Astrocyte (in vitro differentiated cells and primary cell): Measurements from ENCODE around the gene FBXW5. TPM values are rescaled to one million over a fixed set of nuclear protein-coding genes. Genes with fewer than 3 reads are reported as not detected.

Source experiments
- DNase-seq: peaks from one replicate; pipeline ENCODE4 v3.0.0-alpha.2; 2010; ENCODE audit warnings: low read depth
- FAIRE-seq: peaks from 2 replicates; lab custom pipeline; 2011; peaks lifted over from hg19 to GRCh38; lab: Jason Lieb, UNC
- H2AFZ ChIP-seq: 2 replicates; pipeline ENCODE4 v1.6.0; 2012; ENCODE audit warnings: low read depth, low read length, inconsistent platforms
- H3K27ac ChIP-seq: 2 replicates; pipeline ENCODE4 v1.5.1; 2011; ENCODE audit warnings: low read depth, low read length, inconsistent platforms
- H3K27me3 ChIP-seq: 2 replicates; pipeline ENCODE4 v1.6.0; 2011; ENCODE audit warnings: low read length, inconsistent platforms; ENCODE audit not compliant: insufficient read depth
- H3K36me3 ChIP-seq: 2 replicates; pipeline ENCODE4 v1.5.1; 2011; ENCODE audit warnings: low read length, inconsistent platforms; ENCODE audit not compliant: insufficient read depth
- H3K4me1 ChIP-seq: 2 replicates; pipeline ENCODE4 v1.5.1; 2011; ENCODE audit warnings: low read length, inconsistent platforms; ENCODE audit not compliant: insufficient read depth
- H3K4me2 ChIP-seq: 2 replicates; pipeline ENCODE4 v1.6.0; 2012; ENCODE audit warnings: low read length, inconsistent platforms
- H3K4me3 ChIP-seq: 2 replicates; pipeline ENCODE4 v1.5.1; 2011; ENCODE audit warnings: low read depth, mild to moderate bottlenecking, low read length, inconsistent platforms; ENCODE audit not compliant: insufficient read depth
- H3K79me2 ChIP-seq: 2 replicates; pipeline ENCODE4 v1.6.0; 2012; ENCODE audit warnings: mild to moderate bottlenecking, low read length, inconsistent platforms; ENCODE audit not compliant: insufficient read depth
- H3K9ac ChIP-seq: 2 replicates; pipeline ENCODE4 v1.6.0; 2012; ENCODE audit warnings: mild to moderate bottlenecking, low read length, inconsistent platforms
- H3K9me3 ChIP-seq: 2 replicates; pipeline ENCODE4 v1.5.1; 2012; ENCODE audit warnings: low read depth, mild to moderate bottlenecking, low read length, inconsistent platforms; ENCODE audit not compliant: insufficient read depth
- H4K20me1 ChIP-seq: 2 replicates; pipeline ENCODE4 v1.6.0; 2012; ENCODE audit warnings: low read length, inconsistent platforms; ENCODE audit not compliant: insufficient read depth
- H3K27ac Mint-ChIP-seq: one replicate; pipeline ENCODE4 v1.8.0; 2021; ENCODE audit warnings: mild to moderate bottlenecking, mixed read lengths; ENCODE audit not compliant: unreplicated experiment
- H3K27me3 Mint-ChIP-seq: one replicate; pipeline ENCODE4 v1.8.0; 2021; ENCODE audit warnings: low read depth, mixed read lengths; ENCODE audit not compliant: unreplicated experiment
- H3K36me3 Mint-ChIP-seq: one replicate; pipeline ENCODE4 v1.8.0; 2021; ENCODE audit warnings: low read depth, mixed read lengths; ENCODE audit not compliant: unreplicated experiment
- H3K4me1 Mint-ChIP-seq: one replicate; pipeline ENCODE4 v1.8.0; 2021; ENCODE audit warnings: low read depth, mixed read lengths; ENCODE audit not compliant: unreplicated experiment
- H3K4me3 Mint-ChIP-seq: one replicate; pipeline ENCODE4 v1.8.0; 2021; ENCODE audit warnings: mild to moderate bottlenecking, moderate library complexity, mixed read lengths; ENCODE audit not compliant: unreplicated experiment
- H3K9me3 Mint-ChIP-seq: one replicate; pipeline ENCODE4 v1.8.0; 2021; ENCODE audit warnings: mild to moderate bottlenecking, mixed read lengths; ENCODE audit not compliant: unreplicated experiment
- EZH2 ChIP-seq: IDR thresholded peaks from 2 replicates; pipeline ENCODE4 v1.6.1; 2012; ENCODE audit warnings: mild to moderate bottlenecking, low read length, inconsistent platforms; ENCODE audit not compliant: insufficient read depth
- total RNA-seq: library from RNA; stranded (reverse); gene quantifications from 2 replicates; pipeline ENCODE4 v1.2.1, GENCODE V29; 2021
- TF ChIP-seq, protein P1 (sequence below): IDR thresholded peaks from 2 replicates; pipeline ENCODE4 v1.5.1; 2011; ENCODE audit warnings: low read depth, mild to moderate bottlenecking, inconsistent platforms, low read length, moderate library complexity; ENCODE audit not compliant: insufficient read depth

FBXW5 gene
- total RNA-seq, 1 donor from 2014 or later: 70.4 TPM

DNA sequence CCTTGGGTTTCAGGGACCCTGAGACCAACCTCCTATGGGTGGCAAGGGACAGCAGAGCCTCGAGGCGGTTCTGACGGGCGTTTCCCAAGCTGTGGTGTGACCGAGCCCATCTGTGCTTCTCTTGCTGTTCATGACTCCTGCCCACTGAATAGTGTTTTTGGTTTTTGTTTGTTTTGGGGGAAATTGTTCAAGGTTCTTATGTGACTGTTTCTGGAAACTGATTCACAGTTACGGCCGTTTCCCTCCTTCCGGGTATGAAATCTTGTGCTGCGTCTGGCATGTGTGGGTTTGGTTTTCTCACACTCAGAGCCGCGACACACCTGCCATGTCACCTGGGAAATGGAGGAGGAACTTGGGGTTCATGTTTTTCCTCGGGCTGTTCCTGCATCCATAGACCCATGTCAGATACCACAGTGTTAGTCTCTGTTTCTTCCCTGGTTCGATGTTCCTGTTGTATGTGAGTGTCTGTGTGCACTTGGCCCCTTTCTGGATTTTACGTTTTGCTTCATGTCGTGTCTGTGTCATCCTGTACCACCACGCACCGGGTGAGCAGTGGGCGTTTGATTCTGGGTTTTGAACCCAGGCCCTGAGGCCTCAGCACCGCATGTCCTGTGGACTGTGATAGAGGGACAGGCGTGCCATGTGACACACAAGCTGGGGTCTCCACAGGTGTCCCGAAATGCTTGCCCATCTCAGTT, 28.8 kb downstream of the FBXW5 start:
- Mint-ChIP-seq H3K27ac (no peak overlapping the region), H3K27me3 (no peaks in the 10 kb centered on the region), H3K4me3 (no peak overlapping the region), H3K36me3 (peaks cover 10% of the 10 kb centered on the region), H3K4me1 (no peaks in the 10 kb centered on the region), H3K9me3 (no peaks in the 10 kb centered on the region)
- no peak for TF ChIP-seq EZH2
- TF ChIP-seq, protein P1, sequence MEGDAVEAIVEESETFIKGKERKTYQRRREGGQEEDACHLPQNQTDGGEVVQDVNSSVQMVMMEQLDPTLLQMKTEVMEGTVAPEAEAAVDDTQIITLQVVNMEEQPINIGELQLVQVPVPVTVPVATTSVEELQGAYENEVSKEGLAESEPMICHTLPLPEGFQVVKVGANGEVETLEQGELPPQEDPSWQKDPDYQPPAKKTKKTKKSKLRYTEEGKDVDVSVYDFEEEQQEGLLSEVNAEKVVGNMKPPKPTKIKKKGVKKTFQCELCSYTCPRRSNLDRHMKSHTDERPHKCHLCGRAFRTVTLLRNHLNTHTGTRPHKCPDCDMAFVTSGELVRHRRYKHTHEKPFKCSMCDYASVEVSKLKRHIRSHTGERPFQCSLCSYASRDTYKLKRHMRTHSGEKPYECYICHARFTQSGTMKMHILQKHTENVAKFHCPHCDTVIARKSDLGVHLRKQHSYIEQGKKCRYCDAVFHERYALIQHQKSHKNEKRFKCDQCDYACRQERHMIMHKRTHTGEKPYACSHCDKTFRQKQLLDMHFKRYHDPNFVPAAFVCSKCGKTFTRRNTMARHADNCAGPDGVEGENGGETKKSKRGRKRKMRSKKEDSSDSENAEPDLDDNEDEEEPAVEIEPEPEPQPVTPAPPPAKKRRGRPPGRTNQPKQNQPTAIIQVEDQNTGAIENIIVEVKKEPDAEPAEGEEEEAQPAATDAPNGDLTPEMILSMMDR: no peak
- H3K4me3 ChIP-seq: no peak overlapping the region
- H3K36me3 ChIP-seq: peaks cover 8% of the 10 kb centered on the region
- H3K27ac ChIP-seq: no peak overlapping the region
- no peaks in the 10 kb centered on the region for H3K27me3 ChIP-seq
- no peak overlapping the region for H2AFZ ChIP-seq
- no peaks in the 10 kb centered on the region for H3K4me1 ChIP-seq
- H3K4me2 ChIP-seq: no peak overlapping the region
- no peak overlapping the region for H3K9ac ChIP-seq
- peaks cover 3% of the 10 kb centered on the region for H4K20me1 ChIP-seq
- H3K79me2 ChIP-seq: no peaks in the 10 kb centered on the region
- FAIRE-seq (no peak), DNase-seq (no peak)
- H3K9me3 ChIP-seq: no peaks in the 10 kb centered on the region

GRCh38 chr9:136913701-136914438, 30.7 kb downstream of the FBXW5 start:
- Mint-ChIP-seq H3K4me1 (no peaks in the 10 kb centered on the region), H3K9me3 (no peaks in the 10 kb centered on the region), H3K4me3 (no peak overlapping the region), H3K27ac (no peak overlapping the region), H3K36me3 (peaks cover 5% of the 10 kb centered on the region), H3K27me3 (no peaks in the 10 kb centered on the region)
- H2AFZ ChIP-seq: no peak overlapping the region
- H4K20me1 ChIP-seq: peaks cover 3% of the 10 kb centered on the region
- DNase-seq: no peak
- TF ChIP-seq, protein P1: no peak
- no peak for TF ChIP-seq EZH2
- no peak overlapping the region for H3K4me2 ChIP-seq
- H3K4me3 ChIP-seq: no peak overlapping the region
- peaks cover 8% of the 10 kb centered on the region for H3K36me3 ChIP-seq
- no peaks in the 10 kb centered on the region for H3K27me3 ChIP-seq
- H3K27ac ChIP-seq: no peak overlapping the region
- H3K79me2 ChIP-seq: no peaks in the 10 kb centered on the region
- no peak for FAIRE-seq
- no peaks in the 10 kb centered on the region for H3K4me1 ChIP-seq
- no peaks in the 10 kb centered on the region for H3K9me3 ChIP-seq
- no peak overlapping the region for H3K9ac ChIP-seq

GRCh38 chr9:136910901-136911245, 33.7 kb downstream of the FBXW5 start:
- Histone ChIP-seq H3K4me2 (no peak overlapping the region), H3K27ac (no peak overlapping the region), H3K4me3 (no peak overlapping the region), H3K27me3 (no peaks in the 10 kb centered on the region), H3K9ac (no peak overlapping the region), H2AFZ (no peak overlapping the region), H3K79me2 (no peaks in the 10 kb centered on the region), H3K9me3 (no peaks in the 10 kb centered on the region), H3K4me1 (no peaks in the 10 kb centered on the region), H3K36me3 (peaks cover 8% of the 10 kb centered on the region), H4K20me1 (no peaks in the 10 kb centered on the region)
- DNase-seq: no peak
- no peak for TF ChIP-seq EZH2
- TF ChIP-seq, protein P1: no peak
- no peak overlapping the region for H3K4me3 Mint-ChIP-seq
- no peak overlapping the region for H3K27ac Mint-ChIP-seq
- peaks cover 2% of the 10 kb centered on the region for H3K36me3 Mint-ChIP-seq
- no peaks in the 10 kb centered on the region for H3K27me3 Mint-ChIP-seq
- no peak for FAIRE-seq
- H3K4me1 Mint-ChIP-seq: no peaks in the 10 kb centered on the region
- H3K9me3 Mint-ChIP-seq: no peaks in the 10 kb centered on the region
